DOHH2 (cell line): Measurements from ENCODE around the gene TMEM94.

Experiments used
- H3F3A ChIP-seq: fragments of 200-600 bp; sonication (generic), shearing (Covaris generic); 2 replicates; pipeline ENCODE4 v1.6.0; 2016; ENCODE audit warnings: antibody characterized with exemption, mild to moderate bottlenecking; ENCODE audit not compliant: control insufficient read depth, insufficient read depth
- H3K27ac ChIP-seq: fragments of 200-600 bp; sonication (generic); 2 replicates; pipeline ENCODE4 v1.5.1; 2014; ENCODE audit warnings: low read depth, mild to moderate bottlenecking, low read length, moderate library complexity
- H3K27me3 ChIP-seq: fragments of 200-600 bp; sonication (generic); 2 replicates; pipeline ENCODE4 v1.6.1; 2014; ENCODE audit warnings: mild to moderate bottlenecking, low read length, mixed read lengths; ENCODE audit not compliant: control insufficient read depth
- H3K36me3 ChIP-seq: fragments of 200-600 bp; sonication (generic); 2 replicates; pipeline ENCODE4 v1.6.1; 2014; ENCODE audit warnings: mild to moderate bottlenecking, low read length, moderate library complexity, mixed read lengths; ENCODE audit not compliant: control insufficient read depth
- H3K4me1 ChIP-seq: fragments of 200-600 bp; sonication (generic); 2 replicates; pipeline ENCODE4 v1.6.1; 2014; ENCODE audit warnings: mild to moderate bottlenecking, low read length, mixed read lengths; ENCODE audit not compliant: control insufficient read depth
- H3K4me2 ChIP-seq: fragments of 200-600 bp; sonication (generic); 2 replicates; pipeline ENCODE4 v1.6.0; 2014; ENCODE audit warnings: mild to moderate bottlenecking, low read length, moderate library complexity
- H3K4me3 ChIP-seq: fragments of 200-600 bp; sonication (generic); 2 replicates; pipeline ENCODE4 v1.5.1; 2014; ENCODE audit warnings: mild to moderate bottlenecking, low read length, mixed read lengths
- H3K79me2 ChIP-seq: fragments of 200-600 bp; sonication (generic); 2 replicates; pipeline ENCODE4 v1.6.1; 2014; ENCODE audit warnings: mild to moderate bottlenecking, low read length, mixed read lengths; ENCODE audit not compliant: control insufficient read depth
- H3K9me2 ChIP-seq: fragments of 200-600 bp; sonication (generic); replicated peaks from 2 replicates; pipeline ENCODE4 v1.6.1; 2014; ENCODE audit warnings: mild to moderate bottlenecking, low read length, mixed read lengths; ENCODE audit not compliant: control insufficient read depth
- H3K9me3 ChIP-seq: fragments of 200-600 bp; sonication (generic); 2 replicates; pipeline ENCODE4 v1.6.1; 2014; ENCODE audit warnings: antibody characterized with exemption, low read length, mixed read lengths; ENCODE audit not compliant: control insufficient read depth, insufficient read depth
- H4K20me1 ChIP-seq: fragments of 200-600 bp; sonication (generic); 2 replicates; pipeline ENCODE4 v1.6.0; 2014; ENCODE audit warnings: low read depth, mild to moderate bottlenecking, antibody characterized with exemption, low read length, moderate library complexity; ENCODE audit not compliant: control insufficient read depth, insufficient read depth
- EZH2phosphoT487 ChIP-seq: fragments of 200-600 bp; sonication (generic); IDR thresholded peaks from 2 replicates; pipeline ENCODE4 v1.6.1; 2017; ENCODE audit warnings: borderline replicate concordance, mild to moderate bottlenecking, antibody characterized with exemption, low read length, moderate library complexity, mixed read lengths
- TF ChIP-seq, protein P1 (sequence below): fragments of 200-600 bp; sonication (generic); IDR thresholded peaks from one replicate; pipeline ENCODE4 v1.5.1; 2014; ENCODE audit warnings: antibody characterized with exemption, mild to moderate bottlenecking, low read depth, low read length; ENCODE audit not compliant: poor library complexity, severe bottlenecking

Gene TMEM94

DNA sequence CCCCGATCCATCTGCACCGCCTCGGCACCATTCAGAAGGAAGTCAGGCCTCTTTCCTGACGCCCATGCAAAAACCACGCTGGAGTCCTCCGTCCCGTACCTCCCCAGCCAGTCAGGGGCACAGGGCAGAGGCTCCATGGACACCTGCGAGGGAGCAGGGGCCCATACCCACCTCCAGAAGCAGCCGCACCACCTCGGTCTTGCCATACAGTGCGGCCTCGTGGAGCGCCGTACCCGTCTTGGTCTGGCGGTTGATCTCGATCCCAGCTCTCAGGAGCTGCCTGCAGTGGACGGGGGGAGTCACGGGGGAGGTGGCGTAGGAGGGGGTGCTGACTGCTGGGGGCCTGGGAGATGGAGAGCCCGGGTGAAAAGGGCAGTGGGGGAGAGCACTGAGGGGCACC lies 49.7 kb downstream of the TMEM94 start:
- no peak for TF ChIP-seq EZH2phosphoT487
- TF ChIP-seq, protein P1, sequence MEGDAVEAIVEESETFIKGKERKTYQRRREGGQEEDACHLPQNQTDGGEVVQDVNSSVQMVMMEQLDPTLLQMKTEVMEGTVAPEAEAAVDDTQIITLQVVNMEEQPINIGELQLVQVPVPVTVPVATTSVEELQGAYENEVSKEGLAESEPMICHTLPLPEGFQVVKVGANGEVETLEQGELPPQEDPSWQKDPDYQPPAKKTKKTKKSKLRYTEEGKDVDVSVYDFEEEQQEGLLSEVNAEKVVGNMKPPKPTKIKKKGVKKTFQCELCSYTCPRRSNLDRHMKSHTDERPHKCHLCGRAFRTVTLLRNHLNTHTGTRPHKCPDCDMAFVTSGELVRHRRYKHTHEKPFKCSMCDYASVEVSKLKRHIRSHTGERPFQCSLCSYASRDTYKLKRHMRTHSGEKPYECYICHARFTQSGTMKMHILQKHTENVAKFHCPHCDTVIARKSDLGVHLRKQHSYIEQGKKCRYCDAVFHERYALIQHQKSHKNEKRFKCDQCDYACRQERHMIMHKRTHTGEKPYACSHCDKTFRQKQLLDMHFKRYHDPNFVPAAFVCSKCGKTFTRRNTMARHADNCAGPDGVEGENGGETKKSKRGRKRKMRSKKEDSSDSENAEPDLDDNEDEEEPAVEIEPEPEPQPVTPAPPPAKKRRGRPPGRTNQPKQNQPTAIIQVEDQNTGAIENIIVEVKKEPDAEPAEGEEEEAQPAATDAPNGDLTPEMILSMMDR: no peak
- no peaks in the 10 kb centered on the region for H3K4me1 ChIP-seq
- H3K4me2 ChIP-seq: no peak overlapping the region
- no peaks in the 10 kb centered on the region for H3K9me3 ChIP-seq
- no peaks in the 10 kb centered on the region for H3K27me3 ChIP-seq
- no peaks in the 10 kb centered on the region for H3K79me2 ChIP-seq
- no peaks in the 10 kb centered on the region for H3F3A ChIP-seq
- no peaks in the 10 kb centered on the region for H4K20me1 ChIP-seq
- no peak overlapping the region for H3K4me3 ChIP-seq
- H3K36me3 ChIP-seq: no peaks in the 10 kb centered on the region
- no peak overlapping the region for H3K27ac ChIP-seq
- no peaks in the 10 kb centered on the region for H3K9me2 ChIP-seq

DNA sequence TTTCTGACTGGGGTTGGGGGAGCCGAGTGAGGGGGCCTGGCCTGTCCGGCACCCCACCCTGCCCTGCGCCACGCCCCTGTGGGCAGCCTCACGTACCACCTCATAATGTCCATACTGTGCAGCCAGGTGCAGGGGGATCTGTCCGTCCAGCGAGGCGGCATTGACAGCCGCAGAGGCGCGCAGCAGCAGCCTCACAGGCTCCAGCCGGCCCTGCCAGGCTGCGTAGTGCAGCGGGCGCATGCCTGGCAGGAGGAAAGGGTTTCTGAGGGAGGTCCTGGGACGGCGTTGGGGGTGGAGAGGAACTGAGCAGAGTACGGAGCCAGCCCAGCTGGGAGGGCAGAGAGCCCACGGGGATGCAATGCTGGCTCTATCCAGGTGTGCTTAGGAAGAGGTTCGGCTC lies 50.5 kb downstream of the TMEM94 start:
- TF ChIP-seq EZH2phosphoT487: no peak
- TF ChIP-seq, protein P1: no peak
- H3K4me1 ChIP-seq: no peaks in the 10 kb centered on the region

DNA sequence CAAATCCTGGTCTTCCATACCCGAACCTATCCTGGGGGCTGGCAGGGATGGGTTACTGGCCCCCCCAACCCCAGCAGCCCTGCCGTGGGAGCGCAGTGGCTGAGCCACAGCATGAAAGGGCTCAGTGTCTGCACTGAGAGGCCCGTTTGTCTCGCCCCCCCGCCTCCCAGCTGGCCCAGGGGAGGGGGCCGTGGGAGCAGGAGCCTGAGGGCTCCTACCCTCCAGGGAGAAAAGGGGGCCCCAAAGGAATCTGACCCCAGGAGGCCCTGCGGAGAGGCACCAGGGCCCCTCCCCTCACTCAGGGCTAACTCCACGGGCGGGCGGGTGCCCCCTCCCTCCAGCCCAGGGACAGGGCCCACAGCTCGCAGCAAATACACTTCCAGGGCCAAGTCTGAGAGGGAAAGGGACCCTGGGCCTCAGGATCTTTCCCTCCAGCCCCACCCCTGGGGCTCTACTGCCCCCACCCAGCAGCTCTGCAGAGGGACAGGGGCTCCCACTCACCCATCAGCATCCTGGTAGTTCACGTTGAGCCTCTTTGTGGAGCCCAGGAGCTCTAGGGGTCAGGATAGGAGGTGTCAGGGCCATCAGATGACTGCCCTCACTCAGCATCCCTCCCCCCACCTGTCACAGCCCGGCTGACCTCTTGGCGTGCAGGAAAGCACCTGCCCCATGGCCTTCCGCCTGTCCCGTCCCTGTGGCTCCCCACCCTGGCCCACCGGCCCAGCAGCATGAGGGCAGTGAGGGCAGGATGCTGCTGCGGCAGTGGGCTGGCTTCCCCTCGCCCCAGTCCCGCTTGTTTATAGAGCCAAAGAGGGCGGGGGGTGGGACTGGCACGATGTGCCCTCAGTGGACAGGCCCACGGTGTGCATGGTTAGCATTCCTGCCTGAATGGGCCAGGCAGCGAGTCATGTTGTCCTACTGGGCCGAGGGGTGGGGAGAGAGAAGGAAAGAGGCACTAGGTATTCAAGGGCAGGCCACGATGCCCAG lies 51.6 kb downstream of the TMEM94 start:
- H3K9me3 ChIP-seq: no peaks in the 10 kb centered on the region
- H3K79me2 ChIP-seq: no peaks in the 10 kb centered on the region
- no peaks in the 10 kb centered on the region for H3K27me3 ChIP-seq
- TF ChIP-seq, protein P1: no peak
- no peak for TF ChIP-seq EZH2phosphoT487
- H3F3A ChIP-seq: no peaks in the 10 kb centered on the region; the same call in 1 of the 2 replicates
- H3K4me1 ChIP-seq: no peaks in the 10 kb centered on the region
- no peak overlapping the region for H3K4me2 ChIP-seq
- H3K4me3 ChIP-seq: no peak overlapping the region
- H3K27ac ChIP-seq: no peak overlapping the region
- no peaks in the 10 kb centered on the region for H3K36me3 ChIP-seq
- H3K9me2 ChIP-seq: no peaks in the 10 kb centered on the region
- H4K20me1 ChIP-seq: no peaks in the 10 kb centered on the region

More for the DNA sequence above, 50.5 kb downstream of the TMEM94 start:
- Histone ChIP-seq H3K4me2 (no peak overlapping the region), H3F3A (no peaks in the 10 kb centered on the region), H3K36me3 (no peaks in the 10 kb centered on the region), H3K27ac (no peak overlapping the region), H3K9me2 (no peaks in the 10 kb centered on the region), H4K20me1 (no peaks in the 10 kb centered on the region), H3K4me3 (no peak overlapping the region), H3K27me3 (no peaks in the 10 kb centered on the region), H3K79me2 (no peaks in the 10 kb centered on the region), H3K9me3 (no peaks in the 10 kb centered on the region)
